ENCODE results near the gene GPNMB. TPM values are rescaled to one million over a fixed set of nuclear protein-coding genes. Genes with fewer than 3 reads are reported as not detected.

The GPNMB gene
- polyA plus RNA-seq, 4 donors = 21.8 to 74.2 (median 30.8) TPM

- no peak for DNase-seq (ENCODE audit: low read depth in 4 of 4, low spot score in 3 of 4)
These were observed 20.8 kb downstream of the GPNMB start for GRCh38 chr7:23267357-23267756.

GRCh38 chr7:23268167-23268566 is 21.6 kb downstream of the GPNMB start:
- DNase-seq (ENCODE audit: low read depth in 4 of 4, low spot score in 3 of 4) = no peak

GRCh38 chr7:23268746-23269145 is 22.2 kb downstream of the GPNMB start:
- no peak for DNase-seq (ENCODE audit: low read depth in 4 of 4, low spot score in 3 of 4)

- DNase-seq (ENCODE audit: low read depth in 4 of 4, low spot score in 3 of 4) = no peak
These were observed 25.7 kb downstream of the GPNMB start for GRCh38 chr7:23272275-23272674.

GRCh38 chr7:23273141-23273599 is 26.6 kb downstream of the GPNMB start:
- DNase-seq (ENCODE audit: low read depth in 4 of 4, low spot score in 3 of 4) = peak; percentile 31 to 63 (median 48)

GRCh38 chr7:23275912-23276311 is 29.3 kb downstream of the GPNMB start:
- DNase-seq (ENCODE audit: low read depth in 4 of 4, low spot score in 3 of 4) = no peak

GRCh38 chr7:23276376-23276775 is 29.8 kb downstream of the GPNMB start:
- no peak for DNase-seq (ENCODE audit: low read depth in 4 of 4, low spot score in 3 of 4)

GRCh38 chr7:23276947-23277346 is 30.4 kb downstream of the GPNMB start:
- DNase-seq (ENCODE audit: low read depth in 4 of 4, low spot score in 3 of 4) = no peak

GRCh38 chr7:23277359-23277989 is 30.9 kb downstream of the GPNMB start:
- peak in 3 of 4 donors; percentile 42 to 54 (median 42) for DNase-seq (ENCODE audit: low read depth in 4 of 4, low spot score in 3 of 4)

GRCh38 chr7:23279819-23280525 is 33.4 kb downstream of the GPNMB start:
- DNase-seq (ENCODE audit: low read depth in 4 of 4, low spot score in 3 of 4) = no peak

GRCh38 chr7:23283086-23283485 is 36.5 kb downstream of the GPNMB start:
- DNase-seq (ENCODE audit: low read depth in 4 of 4, low spot score in 3 of 4) = no peak

GRCh38 chr7:23284871-23285270 is 38.3 kb downstream of the GPNMB start:
- DNase-seq (ENCODE audit: low read depth in 4 of 4, low spot score in 3 of 4) = no peak

- DNase-seq (ENCODE audit: low read depth in 4 of 4, low spot score in 3 of 4) = no peak
These were observed 39.4 kb downstream of the GPNMB start for GRCh38 chr7:23285657-23286646.

GRCh38 chr7:23287612-23288011 is 41.0 kb downstream of the GPNMB start:
- DNase-seq (ENCODE audit: low read depth in 4 of 4, low spot score in 3 of 4) = no peak

- no peak for DNase-seq (ENCODE audit: low read depth in 4 of 4, low spot score in 3 of 4)
These were observed 44.4 kb downstream of the GPNMB start for GRCh38 chr7:23290993-23291392.

GRCh38 chr7:23291957-23292560 is 45.5 kb downstream of the GPNMB start:
- DNase-seq (ENCODE audit: low read depth in 4 of 4, low spot score in 3 of 4) = no peak

- no peak for DNase-seq (ENCODE audit: low read depth in 4 of 4, low spot score in 3 of 4)
These were observed 46.0 kb downstream of the GPNMB start for GRCh38 chr7:23292623-23293022.

- no peak for DNase-seq (ENCODE audit: low read depth in 4 of 4, low spot score in 3 of 4)
These were observed 47.0 kb downstream of the GPNMB start for GRCh38 chr7:23293500-23294073.

GRCh38 chr7:23294549-23295400 is 48.2 kb downstream of the GPNMB start:
- DNase-seq (ENCODE audit: low read depth in 4 of 4, low spot score in 3 of 4) = no peak

- DNase-seq (ENCODE audit: low read depth in 4 of 4, low spot score in 3 of 4) = no peak
These were observed 48.8 kb downstream of the GPNMB start for GRCh38 chr7:23295401-23295697.

Measured in left renal pelvis (tissue), 4 donors.